ENCODE data around the gene SESTD1.

DNA sequence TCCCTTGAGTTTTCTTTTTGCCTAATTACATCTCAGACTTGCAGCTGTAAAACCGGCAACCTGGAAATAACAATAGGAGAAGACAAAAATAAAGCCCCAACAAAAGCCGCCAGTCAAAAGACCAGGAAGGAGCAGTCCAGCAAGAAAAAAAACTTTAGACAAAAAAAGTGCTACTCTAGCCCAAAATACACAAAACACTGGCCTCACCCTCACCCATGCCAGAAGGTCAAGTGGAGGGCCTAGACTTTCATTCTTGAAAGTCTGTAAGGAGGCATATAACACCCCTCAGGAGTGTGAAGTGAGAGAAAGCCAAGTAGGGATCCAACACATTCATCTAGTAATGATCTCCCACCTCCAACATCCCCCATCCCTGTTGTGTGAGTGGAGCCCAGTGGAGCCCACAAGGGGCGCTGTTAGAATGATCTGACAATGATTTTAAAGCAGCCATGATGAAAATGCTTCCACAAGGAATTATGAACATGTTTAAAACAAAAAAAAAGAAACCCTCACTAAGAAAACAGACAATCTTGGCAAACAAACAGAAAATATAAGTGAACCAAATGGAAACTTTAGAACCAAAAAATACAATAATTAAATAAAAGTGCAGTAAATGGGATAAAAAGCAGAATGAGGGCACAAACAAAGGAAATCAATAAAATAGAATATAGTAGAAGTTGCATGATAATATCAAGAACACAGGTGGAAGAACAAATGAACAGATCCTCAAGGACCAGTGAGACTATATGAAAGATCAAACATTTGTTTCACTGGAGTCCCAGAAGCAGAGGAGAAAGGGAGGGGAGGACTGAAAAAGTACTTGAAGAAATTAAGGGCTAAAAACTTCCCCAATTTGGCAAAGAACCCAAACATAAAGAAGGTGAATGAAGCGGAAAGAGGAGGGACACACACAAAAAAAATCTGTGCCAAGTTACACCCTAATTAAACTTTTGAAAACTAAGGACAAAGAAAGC is 23.9 kb downstream of the SESTD1 start:
- TF ChIP-seq, protein P1, sequence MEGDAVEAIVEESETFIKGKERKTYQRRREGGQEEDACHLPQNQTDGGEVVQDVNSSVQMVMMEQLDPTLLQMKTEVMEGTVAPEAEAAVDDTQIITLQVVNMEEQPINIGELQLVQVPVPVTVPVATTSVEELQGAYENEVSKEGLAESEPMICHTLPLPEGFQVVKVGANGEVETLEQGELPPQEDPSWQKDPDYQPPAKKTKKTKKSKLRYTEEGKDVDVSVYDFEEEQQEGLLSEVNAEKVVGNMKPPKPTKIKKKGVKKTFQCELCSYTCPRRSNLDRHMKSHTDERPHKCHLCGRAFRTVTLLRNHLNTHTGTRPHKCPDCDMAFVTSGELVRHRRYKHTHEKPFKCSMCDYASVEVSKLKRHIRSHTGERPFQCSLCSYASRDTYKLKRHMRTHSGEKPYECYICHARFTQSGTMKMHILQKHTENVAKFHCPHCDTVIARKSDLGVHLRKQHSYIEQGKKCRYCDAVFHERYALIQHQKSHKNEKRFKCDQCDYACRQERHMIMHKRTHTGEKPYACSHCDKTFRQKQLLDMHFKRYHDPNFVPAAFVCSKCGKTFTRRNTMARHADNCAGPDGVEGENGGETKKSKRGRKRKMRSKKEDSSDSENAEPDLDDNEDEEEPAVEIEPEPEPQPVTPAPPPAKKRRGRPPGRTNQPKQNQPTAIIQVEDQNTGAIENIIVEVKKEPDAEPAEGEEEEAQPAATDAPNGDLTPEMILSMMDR (IDR thresholded peaks at IDR 0.05; ENCODE audit: poor library complexity) = peak; percentile 18
- no peak for TF ChIP-seq EZH2phosphoT487 (IDR thresholded peaks at IDR 0.05; ENCODE audit: low read depth, severe bottlenecking, unreplicated experiment)
